ENCODE data around the gene FBXO11.
"Not testable (repeated sequence)": the region's sequence is repeated elsewhere in the genome, so short reads cannot be mapped to it uniquely, and the experiment has no call there.

Gene FBXO11

GRCh38 chr2:47864566-47864965 lies 41.7 kb downstream of the FBXO11 start:
- no peak for DNase-seq (ENCODE audit: low read depth)
- no peak overlapping the region for H3K4me3 ChIP-seq (ENCODE audit: low read length)
- no peak for TF ChIP-seq CTCF (conservative IDR thresholded peaks at IDR 0.05; ENCODE audit: low read depth, low read length)

GRCh38 chr2:47862949-47863348 lies 43.3 kb downstream of the FBXO11 start:
- DNase-seq (ENCODE audit: low read depth), result no peak
- H3K4me3 ChIP-seq (ENCODE audit: low read length), result no peak overlapping the region
- TF ChIP-seq CTCF (conservative IDR thresholded peaks at IDR 0.05; ENCODE audit: low read depth, low read length), result no peak

- H3K4me3 ChIP-seq (ENCODE audit: low read length); DNase-seq (ENCODE audit: low read depth): not testable (repeated sequence)
Observed at GRCh38 chr2:47853067-47853777, 53.1 kb downstream of the FBXO11 start.

DNA sequence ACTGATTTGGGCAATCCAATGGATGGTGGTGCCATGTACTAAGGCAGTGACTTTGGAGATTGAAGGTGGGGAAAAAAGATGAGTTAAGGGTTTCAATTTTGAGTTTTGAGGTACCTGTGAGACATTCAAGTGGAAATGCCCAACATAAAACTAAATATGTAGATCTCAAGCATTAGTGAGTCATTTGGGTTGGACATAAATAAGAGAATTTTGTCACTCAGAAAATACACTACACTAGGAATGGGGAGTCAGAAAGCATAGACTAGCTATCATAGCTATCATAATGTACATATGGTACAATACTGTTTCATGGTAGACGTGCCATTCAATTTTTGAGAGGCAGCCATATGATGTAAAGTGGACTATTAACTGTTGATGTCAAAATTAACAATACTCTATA lies 56.1 kb downstream of the FBXO11 start:
- no peak overlapping the region for H3K4me3 ChIP-seq (ENCODE audit: low read length)
- DNase-seq (ENCODE audit: low read depth), result no peak
- no peak for TF ChIP-seq CTCF (conservative IDR thresholded peaks at IDR 0.05; ENCODE audit: low read depth, low read length)

DNA sequence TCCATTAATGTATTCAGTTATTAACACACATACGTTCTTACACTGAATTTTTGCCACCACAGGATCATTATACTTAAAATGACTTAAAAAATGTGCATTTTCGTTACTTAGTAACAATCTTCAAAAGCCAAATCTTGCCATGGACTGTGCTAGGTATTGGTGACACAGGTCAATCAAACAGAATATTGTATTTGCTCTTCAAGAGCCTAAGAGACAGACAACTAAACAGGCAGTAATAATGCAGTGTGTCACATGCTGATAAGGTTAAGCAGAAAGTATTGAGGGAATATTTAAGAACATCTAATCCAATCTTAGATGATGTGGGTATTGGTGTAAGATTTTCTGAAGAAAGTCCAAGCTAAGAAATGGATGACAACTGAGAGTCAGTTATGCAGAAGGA lies 56.9 kb downstream of the FBXO11 start:
- H3K4me3 ChIP-seq (ENCODE audit: low read length), result no peak overlapping the region
- no peak for TF ChIP-seq CTCF (conservative IDR thresholded peaks at IDR 0.05; ENCODE audit: low read depth, low read length)
- no peak for DNase-seq (ENCODE audit: low read depth)

DNA sequence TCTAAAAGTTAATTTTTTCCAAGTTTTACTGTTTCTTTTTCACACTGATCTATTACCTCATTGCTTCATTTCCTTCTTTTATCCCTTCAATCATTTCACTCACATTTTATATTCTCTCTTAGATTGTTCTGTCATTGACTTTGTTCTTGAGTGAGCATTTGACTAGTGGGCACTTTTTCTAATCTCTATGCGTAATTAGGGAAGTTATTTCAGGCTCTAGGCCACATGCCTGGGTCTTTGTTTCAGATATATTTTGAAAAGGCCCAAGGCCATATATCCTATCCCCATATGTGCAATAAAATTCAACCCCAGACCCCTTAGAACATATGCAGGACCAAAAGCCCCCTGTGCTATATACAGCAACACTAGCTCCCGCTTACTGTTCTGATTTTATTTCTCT lies 62.1 kb downstream of the FBXO11 start:
- no peak for DNase-seq (ENCODE audit: low read depth)
- no peak overlapping the region for H3K4me3 ChIP-seq (ENCODE audit: low read length)
- TF ChIP-seq CTCF (conservative IDR thresholded peaks at IDR 0.05; ENCODE audit: low read depth, low read length), result no peak

GRCh38 chr2:47843407-47843806 lies 62.9 kb downstream of the FBXO11 start:
- H3K4me3 ChIP-seq (ENCODE audit: low read length), result no peak overlapping the region
- TF ChIP-seq CTCF (conservative IDR thresholded peaks at IDR 0.05; ENCODE audit: low read depth, low read length), result no peak
- no peak for DNase-seq (ENCODE audit: low read depth)
